Measurements from ENCODE around the gene EXOSC1.

GRCh38 chr10:97396056-97396455 is 49.8 kb downstream of the EXOSC1 start:
- no peak for TF ChIP-seq CTCF (IDR thresholded peaks at IDR 0.05; ENCODE audit: low read depth, low read length)
- TF ChIP-seq EZH2phosphoT487 (IDR thresholded peaks at IDR 0.05; ENCODE audit: low read depth) = no peak
